Fibroblast of skin of right quadriceps (primary cell): ENCODE measurements around the gene FBXO11.
"Not testable (repeated sequence)": the region's sequence is repeated elsewhere in the genome, so short reads cannot be mapped to it uniquely, and the experiment has no call there.

Source experiments
- DNase-seq: peaks from one replicate; pipeline ENCODE4 v3.0.0-alpha.2; 2013

FBXO11 gene

DNA sequence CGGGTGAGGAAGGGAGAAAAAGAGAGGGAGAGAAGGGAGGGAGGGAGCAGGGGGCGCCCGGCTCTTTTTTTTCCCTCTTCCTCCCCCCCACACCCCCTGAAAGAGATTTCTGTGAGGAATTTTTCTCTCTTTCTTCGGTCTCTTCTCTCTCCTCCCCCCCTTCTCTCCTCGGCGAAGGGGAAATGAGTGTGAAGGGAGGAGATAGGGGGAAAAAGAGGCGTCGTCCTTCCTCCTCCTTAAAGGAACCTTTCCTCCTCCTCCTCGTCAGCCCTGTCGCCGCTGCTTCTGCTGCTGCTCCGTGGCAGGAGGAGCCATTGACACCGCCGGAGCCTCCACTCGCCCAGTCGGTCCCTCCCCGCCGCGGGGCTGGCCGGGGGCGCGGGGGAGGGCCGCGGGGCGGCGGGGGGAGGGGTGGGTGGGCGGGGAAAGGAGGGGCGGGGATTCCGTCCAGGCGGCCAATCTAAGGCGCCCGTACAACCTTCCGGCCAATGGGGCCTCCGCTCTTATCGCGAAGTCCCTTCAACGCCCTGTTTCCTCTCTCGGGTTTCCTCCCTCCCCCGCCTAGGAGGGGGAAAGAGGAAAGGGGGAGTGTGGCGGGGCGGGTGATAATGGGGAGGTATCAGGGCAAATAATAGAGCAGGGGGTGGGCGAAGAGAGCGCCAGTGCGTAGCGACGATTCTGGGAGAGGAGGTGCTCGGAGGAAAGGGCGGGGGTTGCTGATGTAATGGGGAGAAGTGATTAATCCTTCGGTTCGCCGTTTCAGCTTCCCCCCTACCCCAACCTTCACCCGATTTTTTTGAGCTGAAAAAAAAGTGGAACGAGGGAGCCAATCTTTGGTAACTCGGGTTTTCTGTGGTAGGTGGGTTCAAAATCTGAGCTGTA lies at the start of gene FBXO11:
Gene FBXO11 (minus strand): TSS at position 342 of the 882 bp plus-strand sequence. CDS start 778 bp downstream, outside the sequence.
- peak; percentile 100 for DNase-seq

DNA sequence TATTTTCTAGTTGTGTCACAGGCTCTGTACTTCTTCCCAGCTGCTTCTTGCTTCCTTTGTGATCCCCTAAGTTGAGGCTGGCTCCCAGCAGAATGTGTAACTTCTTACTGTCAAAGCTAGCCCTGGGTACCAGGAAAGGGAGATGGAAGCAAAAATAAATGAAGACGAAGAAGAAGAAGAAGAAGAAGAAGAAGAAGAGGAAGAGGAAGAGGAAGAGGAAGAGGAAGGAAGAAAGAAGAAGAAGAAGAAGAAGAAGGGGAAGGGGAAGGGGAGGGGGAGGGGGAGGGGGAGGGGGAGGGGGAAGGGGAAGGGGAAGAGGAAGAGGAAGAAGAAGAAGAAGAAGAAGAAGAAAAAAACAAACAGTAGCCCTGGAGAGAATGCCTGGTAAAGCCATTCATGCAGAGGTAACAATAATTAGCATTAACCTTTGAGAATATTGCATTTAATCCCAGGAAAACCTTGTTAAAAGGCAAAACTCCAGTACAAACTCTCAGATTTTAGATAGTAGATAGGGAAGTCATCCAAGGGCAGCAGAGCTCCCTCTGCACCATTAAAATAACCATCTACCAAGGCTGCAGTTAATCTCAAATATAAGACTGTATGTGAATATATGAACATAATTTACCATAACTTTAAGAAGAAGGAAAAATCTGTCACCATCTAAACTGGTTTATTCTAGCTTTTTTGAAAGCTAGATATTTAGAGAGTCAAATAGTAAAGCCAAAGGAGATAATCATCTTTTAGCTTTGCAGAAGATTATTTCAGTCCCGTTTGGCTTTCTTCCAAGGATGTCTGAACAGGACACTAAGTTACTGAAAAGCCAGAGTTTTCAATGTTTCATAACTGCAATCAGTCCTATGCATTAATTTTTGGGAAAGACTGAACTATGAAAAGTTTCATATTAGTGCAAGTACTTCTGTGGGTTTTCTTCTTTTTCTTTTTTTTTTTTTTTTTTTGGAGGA lies 44.3 kb upstream of the FBXO11 start:
- DNase-seq, result no peak

DNA sequence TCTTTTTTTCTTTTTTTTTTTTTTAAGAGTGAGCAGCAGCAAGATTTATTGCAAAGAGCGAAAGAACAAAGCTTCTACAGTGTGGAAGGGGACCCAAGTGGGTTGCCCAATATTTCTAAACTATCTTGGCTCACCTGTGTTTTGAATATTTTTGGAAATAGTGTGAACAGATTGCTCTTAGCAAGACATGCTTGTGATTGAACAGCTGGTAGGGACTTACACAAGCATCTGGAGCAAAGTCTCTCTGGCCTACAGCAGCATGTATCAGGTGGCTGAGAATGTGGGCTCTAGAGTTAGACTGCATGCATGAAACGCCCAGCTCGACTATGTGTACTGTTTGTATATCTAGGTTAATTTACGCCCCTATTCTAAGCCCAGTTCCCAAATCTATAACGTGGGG lies 40.3 kb upstream of the FBXO11 start:
- DNase-seq, result no peak

DNA sequence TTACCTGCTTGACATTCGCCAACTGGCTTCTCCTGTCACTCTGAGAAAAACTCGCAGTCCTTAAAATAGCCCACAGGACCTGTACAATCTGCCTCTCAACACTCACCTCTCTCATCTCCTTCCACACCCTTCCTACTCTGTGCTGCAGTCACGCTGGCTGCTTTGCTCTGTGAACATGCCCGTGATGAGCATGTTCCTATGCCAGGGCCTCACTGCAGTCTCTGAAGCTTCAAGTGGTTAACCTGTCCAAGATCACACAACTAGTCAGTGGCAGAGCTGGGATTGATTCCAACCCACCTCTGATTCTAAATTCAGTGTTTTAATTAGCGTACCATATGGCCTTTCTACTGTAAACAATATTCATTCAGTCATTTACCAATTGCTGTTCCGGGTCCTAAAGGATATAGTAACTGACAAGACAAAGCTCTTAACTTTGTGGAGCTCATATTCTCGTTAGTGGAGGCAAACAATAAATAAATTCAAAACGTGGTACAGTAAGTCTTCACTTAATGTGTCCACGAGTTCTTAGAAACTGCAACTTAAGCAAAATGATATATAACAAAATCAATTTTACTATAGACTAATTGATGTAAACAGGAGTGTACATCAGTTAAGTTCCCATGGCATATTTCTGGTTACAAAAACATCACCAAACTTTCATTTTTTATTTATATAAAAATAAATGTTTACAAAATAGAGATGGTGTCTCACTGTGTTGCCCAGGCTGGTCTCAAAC lies 38.9 kb upstream of the FBXO11 start:
- no peak for DNase-seq

DNA sequence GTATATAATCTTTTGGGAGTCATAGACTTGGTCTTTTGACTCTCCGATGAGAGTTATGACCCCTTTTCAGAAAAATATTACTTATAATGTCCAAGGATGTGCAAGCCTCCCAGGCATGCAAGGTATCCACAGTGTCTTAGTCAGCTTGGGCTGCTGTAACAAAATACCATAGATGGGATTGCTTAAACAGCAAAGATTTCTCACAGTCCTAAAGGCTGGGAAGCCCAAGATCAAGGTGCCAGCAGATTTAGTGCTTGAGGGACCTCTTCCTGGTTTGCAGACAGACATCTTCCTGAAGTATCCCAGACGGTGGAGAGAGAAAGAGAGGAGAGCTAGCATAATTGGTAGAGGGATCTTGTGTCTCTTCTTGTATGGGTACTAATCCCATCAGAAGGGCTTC lies 35.6 kb upstream of the FBXO11 start:
- no peak for DNase-seq

DNA sequence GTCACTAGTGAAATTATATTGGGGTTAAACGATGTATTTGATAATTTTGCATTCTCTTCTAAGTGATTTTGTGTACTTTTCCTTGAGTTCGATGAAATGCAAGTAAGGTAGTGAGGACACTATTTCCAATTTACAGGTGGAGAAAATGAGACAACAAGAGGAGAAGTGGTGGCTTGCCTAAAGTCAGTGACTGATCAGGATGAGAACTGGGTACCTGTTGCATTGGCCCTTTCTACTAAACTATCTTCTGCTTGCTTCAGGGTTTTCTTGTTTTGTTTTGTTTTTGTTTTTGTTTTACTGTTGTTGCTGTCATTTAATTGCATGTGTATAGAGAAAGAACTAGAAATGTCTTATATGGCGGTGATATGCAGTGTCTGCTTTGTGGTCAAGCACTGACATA lies 31.4 kb upstream of the FBXO11 start:
- no peak for DNase-seq

DNA sequence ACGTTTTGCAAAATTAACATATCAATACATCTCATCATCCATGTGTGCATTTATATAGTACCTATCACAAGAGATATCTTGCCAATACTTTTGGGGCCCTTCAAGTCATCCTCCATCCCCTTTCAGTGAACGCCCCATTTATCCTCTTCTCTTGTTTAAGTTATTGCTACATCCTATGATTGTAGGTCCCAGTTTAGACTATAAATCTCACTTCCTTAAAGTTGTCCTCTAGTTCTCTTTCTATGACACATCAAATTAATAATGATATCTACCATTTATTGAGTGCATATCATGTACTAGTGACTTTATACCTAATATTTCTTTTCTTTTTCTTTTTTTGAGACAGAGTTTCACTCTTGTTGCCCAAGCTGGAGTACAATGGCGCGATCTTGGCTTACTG lies 28.8 kb upstream of the FBXO11 start:
- no peak for DNase-seq

DNA sequence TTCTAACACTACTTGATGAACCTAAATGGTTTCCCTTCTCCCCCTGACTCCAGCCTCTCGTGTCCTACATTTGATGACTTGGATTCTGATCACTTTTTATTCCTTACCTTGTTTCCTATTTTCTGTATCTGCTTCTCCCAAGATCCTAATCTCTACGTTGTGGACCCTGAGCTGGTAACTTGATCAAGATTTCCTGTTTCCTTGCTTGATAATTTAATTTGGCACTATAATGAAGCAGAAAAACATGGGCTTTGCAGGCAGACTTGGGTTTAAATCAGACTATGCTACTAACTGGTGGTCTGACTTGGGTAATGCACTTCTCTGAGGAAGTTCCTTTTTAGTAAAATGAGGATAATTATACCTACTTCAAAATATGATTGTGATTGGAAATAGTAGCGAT lies 11.7 kb upstream of the FBXO11 start:
- DNase-seq, result no peak

DNA sequence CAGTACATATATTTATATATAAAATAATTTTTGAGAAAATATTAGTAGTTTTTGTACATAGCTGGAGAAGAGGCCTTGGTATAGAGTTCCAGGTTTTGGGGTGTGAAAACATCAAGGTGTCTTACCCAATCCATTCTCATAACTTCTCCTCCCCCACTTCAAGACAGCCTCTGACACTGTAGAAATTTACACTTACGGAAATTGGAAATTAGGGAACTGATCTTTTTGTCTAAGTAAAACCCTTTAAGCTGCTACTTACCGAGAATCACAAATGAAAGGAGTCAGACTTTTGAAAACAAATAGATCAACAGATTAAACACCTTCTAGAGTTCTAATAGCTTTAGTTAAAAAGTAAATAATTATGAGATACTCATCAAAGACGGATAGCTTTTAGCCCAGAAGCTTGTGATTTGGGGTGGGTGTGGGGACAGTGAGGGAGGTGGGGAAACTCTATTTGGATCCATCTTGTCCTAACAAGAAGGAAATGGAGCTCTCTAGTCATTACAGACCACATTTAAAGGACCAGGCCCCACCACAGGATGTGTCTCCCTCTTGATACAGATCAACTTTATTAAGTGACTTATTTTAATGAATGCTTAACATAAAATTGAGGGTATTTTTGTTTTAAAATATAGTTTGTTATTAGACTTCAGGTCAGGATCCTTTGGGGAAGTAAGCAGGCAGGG lies 11.1 kb upstream of the FBXO11 start:
- no peak for DNase-seq

DNA sequence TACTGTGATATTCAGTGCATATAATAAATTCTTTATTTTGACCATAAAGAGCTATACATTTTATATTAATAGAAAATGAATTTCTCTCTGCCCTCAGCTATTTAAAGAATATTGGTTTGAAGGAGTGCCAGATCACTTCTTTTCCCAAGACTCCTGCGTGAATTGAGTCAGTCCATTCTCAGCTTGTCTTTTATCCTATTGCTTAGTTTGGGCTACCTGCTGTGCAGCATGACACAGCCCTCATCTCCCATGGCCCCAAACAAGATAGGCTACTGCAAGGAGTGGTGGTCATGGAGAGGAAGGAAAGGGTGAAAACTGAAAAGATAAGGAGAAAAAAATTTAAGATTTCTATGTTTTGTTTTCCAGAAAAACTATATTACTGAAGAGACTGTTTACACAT lies 10.1 kb upstream of the FBXO11 start:
- no peak for DNase-seq

DNA sequence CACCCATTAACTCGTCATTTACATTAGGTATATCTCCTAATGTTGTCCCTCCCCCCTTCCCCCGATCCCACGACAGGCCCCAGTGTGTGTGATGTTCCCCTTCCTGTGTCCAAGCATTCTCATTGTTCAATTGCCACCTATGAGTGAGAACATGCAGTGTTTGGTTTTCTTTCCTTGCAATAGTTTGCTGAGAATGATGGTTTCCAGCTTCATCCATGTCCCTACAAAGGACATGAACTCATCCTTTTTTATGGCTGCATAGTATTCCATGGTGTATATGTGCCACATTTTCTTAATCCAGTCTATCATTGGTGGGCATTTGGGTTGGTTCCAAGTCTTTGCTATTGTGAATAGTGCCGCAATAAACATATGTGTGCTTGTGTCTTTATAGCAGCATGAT lies 4.4 kb upstream of the FBXO11 start:
- not testable (repeated sequence) for DNase-seq

DNA sequence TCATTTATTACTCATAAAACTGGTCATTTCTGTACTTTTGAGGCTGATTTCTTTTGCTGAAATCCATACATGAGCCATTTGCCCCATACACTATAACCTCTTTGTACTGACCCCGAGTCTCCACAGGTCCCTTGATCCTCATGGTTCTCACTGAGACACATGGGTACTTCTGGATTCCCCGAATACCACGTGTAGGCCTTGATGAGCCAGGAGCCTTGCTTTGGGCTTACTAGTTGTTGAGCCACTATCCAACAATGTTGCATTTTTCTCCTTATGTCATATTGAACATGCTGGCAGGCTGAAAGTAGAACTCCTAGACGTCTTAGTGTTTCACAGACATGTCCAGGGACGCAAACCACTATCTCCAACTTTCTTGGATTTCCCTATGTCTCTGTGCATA lies 2.4 kb upstream of the FBXO11 start:
- no peak for DNase-seq

DNA sequence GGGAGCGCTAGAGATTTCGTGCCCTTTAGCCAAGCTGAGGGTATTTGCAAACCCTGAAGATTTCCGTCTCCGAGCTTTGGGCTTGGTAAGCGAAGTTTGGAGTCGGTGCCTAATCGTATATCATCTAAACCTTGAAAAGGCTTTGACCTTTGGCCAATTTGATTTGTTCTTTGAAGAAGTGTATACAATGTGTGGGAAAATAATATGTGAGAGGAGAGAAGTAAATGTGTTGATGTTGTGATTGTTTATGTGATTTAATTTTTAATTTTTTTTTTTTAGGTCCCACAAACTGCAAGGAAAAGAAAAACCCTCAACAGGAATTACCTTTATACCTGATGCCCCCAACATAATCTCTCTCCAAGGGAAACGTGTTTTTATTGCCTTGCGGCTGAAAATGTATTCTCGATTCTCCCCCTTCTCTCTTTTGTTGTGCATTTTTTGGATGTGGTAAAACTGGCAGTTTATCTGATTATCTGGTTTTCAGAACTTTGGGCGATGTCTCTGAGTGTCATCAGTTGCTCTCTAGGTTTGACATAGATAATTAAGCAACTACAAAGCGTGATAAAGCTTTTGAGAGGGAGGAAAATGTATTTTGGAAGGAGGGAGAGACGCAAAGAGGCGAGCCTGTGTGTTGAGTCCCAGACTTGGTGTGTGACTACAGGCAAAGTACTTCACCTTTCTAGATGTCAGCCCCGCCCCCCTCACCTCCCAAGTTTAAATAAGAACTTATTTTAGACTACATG lies 912 bp upstream of the FBXO11 start:
- peak; percentile 9 for DNase-seq

DNA sequence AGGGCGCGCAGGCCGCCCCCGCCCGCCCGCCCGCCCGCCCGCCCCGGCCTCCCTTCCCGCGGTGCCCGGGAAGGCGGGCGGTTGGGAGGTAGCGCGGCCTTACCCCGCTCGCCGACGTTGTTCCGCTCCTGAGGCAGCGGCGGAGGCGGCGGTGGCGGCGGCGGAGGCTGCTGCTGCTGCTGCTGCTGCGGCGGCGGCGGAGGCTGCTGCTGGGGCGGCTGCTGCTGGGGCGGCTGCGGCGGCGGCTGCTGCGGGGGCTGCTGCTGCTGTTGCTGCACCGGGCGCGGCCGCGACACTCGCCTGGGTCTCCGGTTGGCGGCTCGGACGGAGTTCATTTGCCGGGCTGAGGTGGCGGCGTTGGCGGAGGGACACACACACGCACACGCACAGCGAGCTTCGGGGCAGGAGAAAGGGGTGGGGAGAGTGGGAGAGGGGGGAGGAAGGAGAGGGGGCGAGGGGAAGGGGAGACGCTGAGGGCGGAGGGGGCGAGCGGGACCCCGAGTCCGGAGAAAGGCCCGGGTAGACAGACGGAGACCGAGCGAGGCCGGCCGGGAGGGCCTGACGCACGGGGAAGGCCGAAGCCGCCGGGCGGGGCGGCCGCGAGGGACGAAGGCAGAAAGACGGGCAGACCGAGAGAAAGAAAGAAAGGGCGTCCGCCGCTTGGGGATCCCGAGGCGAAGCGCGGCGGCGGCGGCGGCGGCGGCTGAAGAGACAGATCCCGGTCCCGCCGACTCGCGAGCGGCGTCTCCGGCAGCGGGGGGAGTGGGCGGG lies 727 bp downstream of the FBXO11 start:
- DNase-seq, result peak; percentile 58

DNA sequence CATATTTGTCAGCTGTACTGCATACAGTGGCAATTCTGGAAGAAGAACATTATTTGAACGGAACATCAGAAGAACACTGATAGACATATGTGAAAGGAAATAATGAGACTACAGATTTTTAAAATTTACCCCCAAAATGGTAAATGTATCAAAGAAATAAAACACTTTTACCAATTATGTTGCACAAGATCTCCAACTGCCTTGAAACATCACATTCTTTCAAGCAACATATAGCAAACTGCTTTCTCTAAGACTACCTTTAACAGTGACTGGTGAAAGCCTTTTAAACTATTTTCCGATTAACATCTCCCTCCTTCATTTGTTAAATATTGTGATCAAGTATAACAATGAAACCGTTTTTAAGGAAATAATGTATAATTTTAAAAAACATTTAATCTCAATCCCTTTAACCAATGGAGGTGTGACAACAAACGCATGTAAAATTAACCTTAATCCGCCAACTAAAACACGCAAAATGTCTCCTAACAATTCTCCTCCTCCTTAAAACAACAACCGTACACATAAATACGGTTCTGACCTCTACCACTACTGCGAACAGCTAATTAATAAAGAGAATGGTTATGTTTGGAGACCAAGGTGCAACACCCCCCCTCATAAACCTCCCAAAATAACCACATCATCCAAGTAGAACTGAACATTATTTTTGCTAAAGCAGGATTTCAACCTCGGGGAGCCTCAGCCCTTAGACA lies 2.4 kb downstream of the FBXO11 start:
- no peak for DNase-seq

DNA sequence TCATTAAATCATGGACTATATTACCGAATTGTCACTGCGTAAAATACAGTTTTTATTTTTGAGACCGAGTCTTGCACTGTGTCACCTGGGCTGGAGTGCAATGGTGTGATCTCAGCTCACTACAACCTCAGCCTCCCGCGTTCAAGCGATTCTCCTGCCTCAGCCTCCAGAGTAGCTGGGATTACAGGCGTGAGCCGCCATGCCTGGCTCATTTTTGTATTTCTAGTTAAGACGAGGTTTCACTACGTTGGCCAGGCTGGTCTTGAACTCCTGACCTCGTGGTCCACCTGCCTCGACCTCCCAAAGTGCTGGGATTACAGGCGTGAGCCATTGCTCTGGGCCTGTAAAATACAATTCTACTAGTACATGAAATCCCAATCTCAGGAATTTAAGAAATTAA lies 4.4 kb downstream of the FBXO11 start:
- DNase-seq, result not testable (repeated sequence)

DNA sequence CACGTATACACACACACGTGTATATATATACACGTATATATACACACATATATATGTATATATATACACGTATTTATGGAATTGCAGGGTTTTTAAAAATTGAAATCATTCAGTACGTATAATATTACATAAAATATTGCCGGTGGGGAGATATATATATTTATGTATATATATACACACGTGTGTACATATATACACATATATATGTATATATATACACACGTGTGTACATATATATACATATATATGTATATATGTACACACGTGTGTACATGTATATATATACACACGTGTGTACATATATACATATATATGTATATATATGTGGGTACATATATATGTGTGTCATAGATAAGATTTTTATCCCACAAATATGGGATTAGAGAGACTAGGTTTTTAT lies 5.4 kb downstream of the FBXO11 start:
- DNase-seq, result no peak

DNA sequence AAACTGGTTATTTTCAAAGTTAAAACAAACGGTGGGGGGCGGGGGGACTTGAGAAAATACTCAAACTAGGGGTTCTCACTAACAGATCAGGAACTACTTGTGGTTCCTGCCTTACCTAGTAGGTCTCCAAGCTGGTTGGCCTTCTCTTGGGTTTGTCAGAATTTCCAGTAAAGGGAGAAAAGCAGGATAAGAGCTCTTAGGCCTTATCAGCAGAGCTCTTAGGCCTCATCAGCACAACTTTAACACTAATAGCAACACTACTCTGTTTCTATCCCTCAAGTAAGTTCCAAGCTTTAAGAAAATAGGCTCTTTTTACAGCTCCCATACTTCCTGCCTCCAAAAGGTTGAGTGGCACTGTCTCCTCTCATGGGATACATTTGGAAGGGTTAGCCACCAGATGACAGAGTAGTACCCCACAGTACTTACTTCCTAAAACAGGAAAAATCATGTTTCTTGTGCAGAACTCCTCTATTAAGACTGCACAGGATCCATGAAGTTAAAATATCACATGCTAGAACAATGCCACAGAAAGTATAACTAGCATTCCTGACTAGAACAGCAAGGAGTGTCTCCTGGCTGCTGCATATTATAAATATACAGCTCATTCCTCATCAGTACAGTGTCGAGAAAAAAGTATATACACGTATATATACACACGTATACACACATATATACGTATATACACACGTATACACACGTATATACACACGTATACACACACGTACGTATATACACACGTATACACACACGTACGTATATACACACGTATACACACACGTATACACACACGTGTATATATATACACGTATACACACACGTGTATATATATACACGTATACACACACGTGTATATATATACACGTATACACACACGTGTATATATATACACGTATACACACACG lies 6.1 kb downstream of the FBXO11 start:
- no peak for DNase-seq
